GM12801 (cell line): Measurements from ENCODE around the gene SLC39A7.

Experiments used
- TF ChIP-seq, protein P1 (sequence below): IDR thresholded peaks from one replicate; pipeline ENCODE4 v1.5.1; 2011; ENCODE audit warnings: control low read depth; ENCODE audit not compliant: insufficient read length; ENCODE audit errors: extremely low read depth

SLC39A7 gene

DNA sequence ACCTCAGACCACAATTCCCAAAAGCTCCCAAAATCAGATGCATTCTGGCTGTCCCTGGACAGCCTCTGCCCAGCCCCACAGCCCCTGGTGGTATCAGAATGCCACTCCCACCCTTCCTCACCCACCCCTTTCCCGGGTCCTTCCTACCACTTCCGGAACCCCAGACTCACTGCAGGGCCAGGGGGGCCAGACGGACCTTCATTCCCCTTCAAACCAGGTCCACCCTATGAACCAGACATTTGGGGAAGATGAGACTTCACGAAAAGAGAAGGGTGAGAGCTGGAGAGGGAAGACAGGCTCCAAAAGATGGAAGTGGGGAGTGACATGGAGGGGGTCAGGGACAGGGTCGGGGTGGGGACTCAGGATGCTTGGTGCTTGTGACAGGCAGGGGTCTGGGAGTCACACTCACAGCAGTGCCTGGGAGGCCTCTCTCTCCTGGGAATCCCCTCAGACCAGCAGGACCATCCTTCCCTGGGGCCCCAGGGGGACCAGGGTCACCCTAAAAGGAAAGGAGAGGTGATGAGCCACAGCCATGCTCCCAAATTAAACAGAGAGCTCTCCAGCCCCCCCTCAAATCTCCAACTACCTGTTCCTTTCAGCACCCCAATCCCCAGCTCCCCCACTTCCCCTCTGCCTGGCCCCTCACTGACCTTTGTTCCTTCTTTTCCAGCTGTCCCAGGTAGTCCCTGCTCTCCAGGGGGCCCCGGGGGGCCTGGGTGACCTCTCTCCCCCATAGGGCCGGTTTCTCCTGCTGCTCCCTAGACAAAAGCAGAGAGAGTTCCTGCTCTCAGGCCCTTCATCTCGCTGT, 28.6 kb upstream of the SLC39A7 start:
- TF ChIP-seq, protein P1, sequence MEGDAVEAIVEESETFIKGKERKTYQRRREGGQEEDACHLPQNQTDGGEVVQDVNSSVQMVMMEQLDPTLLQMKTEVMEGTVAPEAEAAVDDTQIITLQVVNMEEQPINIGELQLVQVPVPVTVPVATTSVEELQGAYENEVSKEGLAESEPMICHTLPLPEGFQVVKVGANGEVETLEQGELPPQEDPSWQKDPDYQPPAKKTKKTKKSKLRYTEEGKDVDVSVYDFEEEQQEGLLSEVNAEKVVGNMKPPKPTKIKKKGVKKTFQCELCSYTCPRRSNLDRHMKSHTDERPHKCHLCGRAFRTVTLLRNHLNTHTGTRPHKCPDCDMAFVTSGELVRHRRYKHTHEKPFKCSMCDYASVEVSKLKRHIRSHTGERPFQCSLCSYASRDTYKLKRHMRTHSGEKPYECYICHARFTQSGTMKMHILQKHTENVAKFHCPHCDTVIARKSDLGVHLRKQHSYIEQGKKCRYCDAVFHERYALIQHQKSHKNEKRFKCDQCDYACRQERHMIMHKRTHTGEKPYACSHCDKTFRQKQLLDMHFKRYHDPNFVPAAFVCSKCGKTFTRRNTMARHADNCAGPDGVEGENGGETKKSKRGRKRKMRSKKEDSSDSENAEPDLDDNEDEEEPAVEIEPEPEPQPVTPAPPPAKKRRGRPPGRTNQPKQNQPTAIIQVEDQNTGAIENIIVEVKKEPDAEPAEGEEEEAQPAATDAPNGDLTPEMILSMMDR, result no peak

DNA sequence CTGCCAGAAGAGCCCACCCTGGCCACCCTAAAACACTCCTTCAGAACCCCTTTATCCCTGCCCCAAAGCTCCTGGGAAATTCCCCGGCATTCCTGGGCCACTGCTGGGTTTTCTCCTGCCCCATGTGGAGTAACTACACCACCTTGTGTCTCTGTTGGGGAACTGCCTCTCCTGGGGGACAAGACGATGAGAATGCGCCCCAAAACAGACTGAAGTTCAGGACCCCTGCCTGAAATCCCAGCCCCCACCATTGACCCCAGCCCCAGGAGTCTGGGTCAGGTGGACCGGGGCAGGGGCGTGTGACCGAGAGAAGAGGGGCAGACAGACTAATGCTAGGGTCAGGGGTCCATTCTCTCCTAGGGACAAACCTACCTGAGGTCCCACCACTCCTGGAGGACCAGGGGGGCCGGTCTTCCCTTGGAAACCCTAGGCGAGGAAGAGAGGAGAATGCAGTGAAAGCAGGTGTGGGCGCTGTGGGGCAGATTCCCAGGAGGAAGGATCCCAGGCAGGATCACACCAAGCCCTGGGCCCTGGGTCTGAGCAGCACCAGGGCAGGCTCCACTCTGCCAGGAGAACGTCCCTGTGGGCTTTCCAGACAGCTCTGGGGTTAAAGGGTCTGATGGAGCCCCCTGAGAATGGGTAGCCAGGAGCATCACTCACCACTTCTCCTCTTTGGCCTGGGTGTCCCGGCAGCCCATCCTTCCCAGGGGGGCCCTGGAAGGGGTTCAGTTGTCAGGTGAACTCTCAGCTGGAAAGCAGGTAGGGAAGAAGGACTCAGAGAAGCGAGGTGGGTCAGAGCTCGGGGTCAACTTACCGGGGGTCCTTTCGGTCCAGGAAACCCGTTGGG, 27.8 kb upstream of the SLC39A7 start:
- TF ChIP-seq, protein P1, result no peak

DNA sequence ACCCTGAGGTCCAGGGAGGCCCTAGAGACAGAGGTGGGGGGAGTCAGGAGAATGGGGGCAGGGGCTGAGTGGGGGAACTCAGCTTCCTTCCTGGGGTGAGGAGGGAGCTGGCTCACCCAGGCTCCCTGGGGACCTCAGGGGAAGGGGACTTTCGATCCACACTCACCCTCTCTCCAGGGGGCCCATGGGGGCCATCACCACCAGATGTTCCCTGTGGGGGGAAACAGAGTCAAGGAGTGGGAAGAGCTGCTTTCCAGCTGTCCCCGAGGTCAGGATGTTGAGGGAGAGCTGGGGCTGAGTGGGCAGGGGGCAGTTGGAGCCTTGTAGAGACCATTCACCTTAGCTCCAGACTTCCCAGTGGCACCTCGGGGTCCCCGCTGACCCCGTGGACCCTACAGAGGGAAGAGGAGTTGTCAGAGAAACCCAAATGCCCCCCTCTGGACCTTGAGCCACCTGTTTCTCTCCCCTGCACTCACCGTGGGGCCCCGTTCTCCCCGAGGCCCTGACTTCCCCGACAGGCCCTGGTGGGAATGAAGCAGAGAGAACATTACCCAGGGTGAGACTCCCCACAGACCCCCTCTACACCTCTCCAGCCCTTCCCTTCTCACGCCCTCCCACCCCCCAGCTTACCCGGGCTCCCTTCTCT, 27.0 kb upstream of the SLC39A7 start:
- TF ChIP-seq, protein P1, result no peak

DNA sequence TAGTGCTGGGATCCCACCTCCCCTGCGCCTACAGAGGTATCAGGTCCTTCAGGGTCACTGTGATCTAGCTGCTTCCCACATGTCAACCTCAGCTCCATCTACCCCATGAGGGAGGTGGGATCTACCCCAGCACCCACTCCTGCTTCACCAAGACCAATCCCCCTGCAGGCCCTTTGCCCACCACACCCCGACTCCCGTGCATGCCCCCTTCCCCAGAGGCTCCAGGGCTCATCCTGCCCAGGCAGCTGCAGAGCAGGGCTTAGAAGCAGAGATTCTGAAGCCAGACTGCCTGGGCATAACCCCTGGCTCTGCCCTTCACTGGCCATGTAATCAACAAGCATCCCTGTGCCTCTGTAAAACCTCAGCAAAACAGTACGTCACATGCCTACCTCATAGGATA, 25.9 kb upstream of the SLC39A7 start:
- TF ChIP-seq, protein P1, result no peak

DNA sequence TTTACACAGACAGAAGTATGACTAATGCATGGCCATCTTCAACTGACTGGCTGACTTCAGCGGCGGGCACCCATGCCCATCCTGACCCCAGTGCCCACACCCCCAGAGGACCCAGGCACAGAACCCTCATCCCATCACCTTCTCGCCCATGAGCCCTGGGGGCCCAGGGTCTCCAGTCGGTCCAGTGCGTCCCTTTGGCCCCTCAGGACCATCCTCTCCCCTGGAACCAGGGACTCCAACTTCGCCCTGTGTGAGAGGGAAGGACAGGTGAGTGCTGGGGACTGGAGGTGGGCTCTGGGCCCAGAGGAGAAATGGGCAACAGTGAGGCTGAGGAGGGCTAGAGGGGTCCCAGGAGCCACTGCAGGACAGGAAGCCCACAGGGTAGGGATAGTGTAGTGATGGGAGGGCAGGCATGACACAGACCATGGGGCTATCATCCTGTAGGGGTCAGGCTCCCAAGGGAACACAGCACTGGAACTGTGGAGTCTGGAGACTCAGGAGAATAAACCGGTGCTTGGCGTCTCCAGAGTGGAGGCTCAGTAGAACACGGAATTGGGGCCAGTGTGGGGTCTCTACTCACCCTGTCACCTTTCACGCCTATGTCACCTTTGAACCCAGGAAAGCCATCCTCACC, 25.1 kb upstream of the SLC39A7 start:
- TF ChIP-seq, protein P1, result no peak

DNA sequence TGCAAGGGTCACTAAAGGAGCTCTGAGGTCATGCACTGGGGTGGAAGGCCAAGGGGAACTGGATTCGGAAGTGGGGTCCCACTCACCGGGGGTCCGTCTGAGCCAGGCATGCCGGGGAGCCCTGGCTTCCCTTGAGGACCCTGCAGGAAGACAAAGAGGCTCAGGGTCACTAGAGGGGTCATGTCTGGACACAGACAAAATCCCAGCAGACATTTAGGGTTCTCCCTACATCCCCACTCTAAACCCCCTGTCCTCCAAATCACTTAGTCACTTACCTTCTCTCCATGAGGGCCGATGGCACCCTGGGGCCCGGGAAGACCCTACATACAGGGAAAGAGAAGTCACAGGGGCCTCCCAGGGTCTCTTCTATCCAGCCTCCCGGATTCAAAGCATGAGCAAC, 23.8 kb upstream of the SLC39A7 start:
- TF ChIP-seq, protein P1, result no peak
